OCI-M2 (cell line): Measurements from ENCODE around the gene DGKG.

Experiments
- DNase-seq: peaks from one replicate; lab custom pipeline; 2025; ENCODE audit not compliant: unreplicated experiment; lab: John Stamatoyannopoulos, UW

DGKG gene

DNA sequence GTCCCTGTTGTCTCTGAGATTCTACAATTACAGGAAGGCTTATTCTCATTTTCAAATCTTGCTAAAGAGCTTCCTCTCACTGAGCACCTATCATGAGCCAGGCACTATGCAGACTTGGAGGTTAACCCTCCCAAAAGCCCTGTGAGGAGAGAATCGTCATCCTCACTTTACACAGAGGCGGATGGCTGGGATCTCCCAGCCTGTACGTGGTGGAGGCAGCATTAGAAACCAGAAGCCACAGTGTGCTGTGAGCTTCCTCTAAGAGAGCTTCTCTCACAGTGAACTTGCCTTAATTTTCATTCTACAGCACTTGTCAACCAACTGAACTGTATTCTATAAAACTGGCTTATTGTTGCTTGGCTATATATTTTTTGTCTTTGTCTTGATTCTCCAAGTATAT lies 6.1 kb upstream of the DGKG start:
- no peak for DNase-seq

DNA sequence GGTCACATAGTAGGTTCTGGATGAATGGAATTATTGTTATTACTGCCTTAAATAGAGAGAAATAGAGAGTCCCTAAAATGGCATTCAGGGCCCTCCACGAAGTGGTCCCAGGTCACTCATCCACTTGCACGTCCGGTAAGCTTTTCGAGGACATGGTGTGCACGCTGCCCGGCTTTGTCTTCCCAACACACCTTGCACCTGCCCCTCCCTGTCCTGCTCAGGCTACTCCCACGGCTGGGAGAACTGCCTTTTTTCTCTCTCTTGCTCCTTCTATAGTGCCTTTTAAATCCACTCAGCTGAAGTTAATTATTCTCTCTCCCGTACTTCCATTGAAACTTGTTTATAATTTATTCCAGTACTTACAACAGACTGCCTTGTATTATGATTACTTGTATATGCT lies 5.6 kb upstream of the DGKG start:
- DNase-seq, result no peak

DNA sequence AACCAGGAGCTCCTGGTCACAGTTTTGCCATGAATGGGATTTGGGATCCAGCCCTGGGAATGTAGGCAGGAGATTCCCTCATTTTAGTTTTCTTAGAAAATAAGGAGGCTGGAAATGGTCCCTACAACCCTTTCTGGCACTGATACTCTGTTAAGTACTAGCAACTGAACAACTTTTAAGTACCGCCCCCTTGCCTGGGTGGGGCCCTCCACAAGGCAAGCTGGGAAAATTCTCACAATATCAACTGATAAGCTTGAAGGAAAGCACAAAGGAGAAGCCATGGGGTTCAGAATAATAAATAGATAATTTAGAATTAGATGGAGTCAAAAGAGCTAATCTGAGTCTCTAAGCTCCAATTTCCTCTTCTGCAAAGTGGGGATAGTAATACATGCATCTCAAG lies 4.2 kb upstream of the DGKG start:
- no peak for DNase-seq

DNA sequence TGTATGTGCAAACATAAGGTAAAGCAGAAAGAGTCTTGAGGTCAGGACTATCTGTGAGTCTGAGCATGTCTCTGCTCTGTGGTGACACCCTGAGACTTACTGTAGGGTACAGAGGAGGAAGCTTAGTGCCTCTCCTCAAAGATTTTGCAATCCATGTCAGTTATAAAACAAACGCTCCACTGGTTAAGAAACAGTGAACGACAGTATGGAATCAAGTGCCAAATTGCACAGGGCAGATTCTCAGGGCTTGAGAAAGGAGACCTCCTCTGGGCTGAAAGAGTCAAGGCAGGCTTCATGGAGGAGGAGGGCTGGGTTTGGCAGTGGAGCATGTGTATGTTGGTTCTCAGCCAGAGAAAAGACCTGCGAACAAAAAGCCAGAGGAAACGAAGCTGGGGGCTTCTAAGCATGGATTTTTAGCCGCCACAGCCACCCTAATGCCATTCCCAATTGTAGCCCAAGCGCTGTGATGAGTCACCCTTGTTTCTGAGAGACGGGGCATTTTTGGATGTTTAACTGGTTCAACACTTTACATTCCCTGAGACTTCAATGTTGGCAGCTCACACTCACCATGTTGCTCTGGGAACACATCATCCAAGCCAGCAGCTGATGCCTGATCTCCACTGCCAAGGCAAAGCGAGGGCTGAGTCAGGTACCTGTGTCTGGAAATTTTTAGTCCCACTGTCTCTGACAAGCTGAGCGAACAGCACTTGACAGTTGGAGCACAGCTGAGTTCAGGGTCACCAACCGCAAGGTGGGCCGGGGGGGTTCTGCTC lies 3.4 kb upstream of the DGKG start:
- no peak for DNase-seq

DNA sequence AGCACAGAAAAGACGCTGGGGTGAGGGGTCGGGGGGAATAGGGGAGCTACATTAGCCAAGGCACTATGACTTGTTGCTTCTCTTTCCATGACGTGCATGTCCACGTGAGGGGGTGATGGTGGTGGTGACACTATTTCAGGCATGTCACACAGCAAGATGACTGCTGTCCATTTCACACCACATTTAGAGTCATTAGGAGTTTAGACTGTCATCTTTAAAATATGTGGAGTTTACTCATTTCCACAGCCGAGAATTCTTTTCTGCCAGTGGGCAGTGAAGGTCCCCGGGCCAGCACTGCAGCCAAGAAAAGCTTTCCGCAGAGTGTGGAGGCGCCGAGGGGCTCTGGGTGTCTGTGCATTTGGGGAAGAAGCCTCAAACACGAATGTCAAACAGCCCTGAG lies 954 bp upstream of the DGKG start:
- no peak for DNase-seq

DNA sequence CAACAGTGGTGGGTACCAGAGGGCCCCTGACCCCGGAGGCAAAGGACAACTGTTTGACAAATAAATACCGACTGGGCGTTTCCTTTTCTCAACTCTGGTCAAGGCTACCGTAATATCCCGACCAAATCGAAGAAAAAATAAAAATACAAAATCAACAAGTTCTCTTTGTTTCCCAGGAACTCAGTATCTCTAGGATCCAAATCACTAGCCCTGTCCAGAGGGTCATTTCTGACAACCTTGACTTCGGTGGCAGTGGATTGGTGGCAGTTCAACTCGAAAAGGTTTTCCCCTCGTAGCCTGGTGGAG lies 456 bp upstream of the DGKG start:
- no peak for DNase-seq

DNA sequence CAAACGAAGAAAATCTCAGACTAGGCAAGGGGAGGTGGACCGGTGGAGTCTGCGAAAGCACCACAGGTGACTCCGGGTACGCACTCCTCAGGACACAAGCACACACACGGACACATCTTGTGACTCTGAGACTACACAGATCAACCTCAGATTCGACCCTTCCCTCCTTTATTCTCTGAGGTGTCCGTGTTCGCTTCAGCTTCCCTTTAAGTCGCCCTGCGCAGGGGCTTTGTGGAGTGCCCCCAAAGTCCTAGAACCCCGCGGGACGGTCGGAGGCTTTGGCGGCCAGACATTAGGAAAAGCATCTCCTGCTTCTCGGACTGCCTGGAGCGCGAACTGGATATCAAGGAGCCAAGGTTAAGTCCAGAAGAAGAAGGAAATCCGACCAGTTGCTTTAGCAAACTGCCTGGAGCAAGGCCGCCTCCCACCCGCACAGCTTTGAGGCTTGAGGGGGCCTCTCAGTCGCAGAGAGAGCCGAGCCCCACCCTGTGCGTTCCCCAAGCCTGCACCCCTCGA lies 730 bp downstream of the DGKG start:
- no peak for DNase-seq

DNA sequence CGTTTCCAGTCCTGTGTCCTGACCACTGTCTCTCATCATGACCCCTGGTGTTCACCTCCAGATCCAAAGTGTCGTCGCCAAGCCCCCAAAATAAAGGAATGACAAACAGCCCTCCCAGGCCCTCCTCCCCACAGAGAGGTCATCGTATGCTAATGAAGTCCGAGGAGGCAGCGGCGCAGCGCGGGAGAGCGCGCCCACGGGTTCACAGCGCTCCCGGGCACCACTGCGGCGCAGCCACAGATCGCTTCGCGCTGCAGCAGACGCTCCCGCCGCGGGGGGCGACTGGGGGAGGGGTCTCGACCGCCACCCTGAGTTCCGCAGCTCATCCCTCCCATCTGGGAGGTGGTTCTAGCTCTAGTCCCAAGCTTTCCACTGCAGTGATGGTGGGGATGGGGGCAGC lies 1.3 kb downstream of the DGKG start:
- DNase-seq, result no peak

DNA sequence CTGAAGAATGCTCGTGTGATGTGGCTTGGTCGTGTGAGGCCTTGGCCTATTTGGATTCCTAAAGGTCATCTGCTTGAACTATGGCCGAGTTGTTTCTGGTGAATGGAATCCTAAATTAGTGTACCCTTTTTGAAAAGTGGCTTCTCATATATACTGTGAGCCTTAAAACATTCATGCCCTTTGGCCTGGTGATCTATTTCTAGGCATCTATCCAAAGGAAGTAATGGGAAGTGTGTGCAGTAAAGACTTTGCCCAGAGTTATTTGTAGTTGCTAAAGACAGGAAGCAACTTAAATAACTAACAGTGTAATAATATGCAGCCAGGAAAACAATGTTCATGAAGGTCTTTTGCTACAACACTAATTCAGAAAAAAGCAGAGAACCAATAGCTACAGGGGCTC lies 3.0 kb downstream of the DGKG start:
- DNase-seq, result no peak

DNA sequence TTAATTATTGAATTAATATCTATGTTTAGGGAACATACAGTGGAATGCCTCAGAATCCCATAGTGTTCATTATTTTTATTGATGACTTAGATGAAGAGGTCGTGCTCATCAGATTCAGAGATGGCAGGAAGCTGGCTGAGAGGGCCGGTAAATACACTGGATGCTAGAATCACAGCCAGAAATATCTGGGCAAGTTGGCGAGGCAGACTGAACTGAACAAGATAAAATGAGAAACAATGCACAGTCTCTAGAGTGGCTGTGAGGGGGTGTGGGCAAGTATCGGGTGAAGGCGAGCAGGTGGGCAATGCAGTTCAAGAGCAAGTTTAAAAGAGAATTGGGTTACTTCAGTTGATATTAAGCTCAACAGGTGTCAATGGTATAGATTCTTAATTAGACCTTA lies 5.9 kb downstream of the DGKG start:
- DNase-seq, result no peak

DNA sequence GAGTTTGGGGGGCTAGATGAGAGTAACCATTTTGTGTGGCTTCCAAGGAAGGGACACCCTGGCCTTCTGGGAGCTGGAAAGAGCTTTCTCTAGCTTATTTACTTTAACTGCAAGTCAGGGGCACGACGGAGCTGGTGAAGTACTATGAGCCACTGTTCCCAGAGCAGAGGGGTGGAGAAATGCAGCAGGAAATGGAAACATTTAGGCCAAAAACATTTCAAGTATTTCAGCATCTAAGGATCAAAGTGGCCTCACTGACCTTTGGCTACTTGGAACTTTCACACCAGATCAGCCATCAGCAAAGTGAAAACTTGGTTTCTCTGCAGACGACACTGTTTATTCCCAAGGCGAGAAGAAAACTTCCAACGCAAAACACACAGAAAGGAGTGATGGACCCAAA lies 7.9 kb downstream of the DGKG start:
- no peak for DNase-seq

DNA sequence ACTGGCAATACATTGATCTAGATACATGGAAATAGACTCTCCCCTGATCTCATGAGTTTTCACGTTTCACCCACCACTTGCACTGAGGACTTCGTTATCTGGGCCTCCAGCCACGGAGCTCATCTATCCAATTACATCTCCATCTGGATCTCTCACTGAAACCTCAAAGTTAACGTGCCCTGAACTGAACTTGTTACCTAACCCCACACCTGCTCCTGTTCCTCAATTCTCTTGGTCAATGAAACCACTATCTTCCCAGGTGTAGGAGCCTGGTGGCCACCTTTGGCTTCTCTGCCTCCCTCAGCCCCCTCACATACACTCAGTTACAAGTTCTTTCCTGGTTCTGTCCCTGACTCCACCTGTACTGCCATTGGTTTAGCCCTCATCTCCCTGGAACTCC lies 9.7 kb downstream of the DGKG start:
- DNase-seq, result no peak

DNA sequence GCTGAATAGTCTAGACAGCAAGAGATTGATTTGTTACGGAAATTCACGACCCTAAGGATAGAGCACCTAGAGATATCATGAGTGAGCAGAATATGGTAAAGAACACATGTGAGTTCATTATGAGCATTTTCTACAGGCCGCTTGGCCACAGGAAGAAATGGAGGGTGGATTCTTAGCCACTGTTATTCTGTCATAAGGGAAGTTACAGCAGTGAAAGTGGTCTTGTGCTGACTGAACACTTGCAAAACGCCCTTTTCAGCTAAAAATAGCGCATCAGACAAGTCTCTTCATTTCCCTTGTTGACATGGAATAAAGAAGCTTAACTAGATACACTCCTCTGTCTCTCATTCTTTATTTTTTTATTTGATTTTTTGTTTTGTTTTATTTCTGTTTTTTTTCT lies 19.8 kb downstream of the DGKG start:
- no peak for DNase-seq

DNA sequence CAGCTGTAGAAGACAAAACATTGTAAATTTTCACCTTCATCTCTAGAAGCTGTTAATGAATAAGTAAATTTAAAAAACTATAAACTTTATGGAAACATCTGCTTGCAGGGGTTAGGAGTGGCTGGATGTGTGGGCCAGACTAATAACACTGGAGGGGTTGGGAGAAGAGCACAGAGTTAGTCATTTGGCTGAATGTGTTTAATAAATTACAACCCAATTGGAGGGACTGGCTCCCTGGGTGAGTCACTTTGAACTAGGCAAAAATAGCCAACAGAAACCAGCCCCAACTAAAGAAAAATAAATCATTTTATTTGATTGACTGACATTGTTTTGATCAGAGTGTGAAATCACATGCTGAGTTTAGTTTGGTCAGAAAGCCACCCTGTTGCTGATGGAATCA lies 21.8 kb downstream of the DGKG start:
- DNase-seq, result no peak

DNA sequence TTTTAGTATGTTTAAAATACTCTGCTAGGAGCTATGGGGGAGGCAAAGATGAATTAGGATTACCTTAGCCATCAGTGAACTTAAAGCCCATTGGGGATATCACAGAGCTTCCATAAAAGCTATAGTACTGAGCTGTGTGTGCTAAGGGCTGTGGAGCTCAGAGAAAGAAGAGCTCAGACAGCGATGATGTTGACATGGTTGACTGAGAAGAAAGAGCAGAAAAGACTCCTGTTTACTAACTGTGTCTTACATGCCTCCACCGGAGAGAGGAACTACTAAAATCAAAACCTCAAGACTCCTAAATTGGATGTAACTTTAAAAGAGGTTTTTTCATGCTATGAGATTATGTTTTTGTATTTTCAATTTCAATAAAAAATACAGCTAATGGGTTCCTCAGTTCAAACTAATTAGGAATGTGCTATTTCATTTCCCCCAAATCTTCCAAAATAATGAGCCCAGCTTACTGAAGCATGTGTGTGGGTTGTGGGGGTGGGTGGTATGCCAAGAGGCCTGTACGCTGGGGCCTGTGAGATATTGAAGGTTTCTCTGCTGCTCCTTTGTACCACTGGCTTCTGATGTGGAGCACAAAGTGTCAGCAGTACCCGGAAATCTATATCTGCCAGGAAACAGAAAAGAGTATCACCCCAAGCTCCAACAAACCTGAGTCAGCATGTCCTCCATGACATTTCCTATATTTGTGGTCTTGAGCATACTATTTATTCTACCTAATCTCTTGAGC lies 22.7 kb downstream of the DGKG start:
- DNase-seq, result no peak

DNA sequence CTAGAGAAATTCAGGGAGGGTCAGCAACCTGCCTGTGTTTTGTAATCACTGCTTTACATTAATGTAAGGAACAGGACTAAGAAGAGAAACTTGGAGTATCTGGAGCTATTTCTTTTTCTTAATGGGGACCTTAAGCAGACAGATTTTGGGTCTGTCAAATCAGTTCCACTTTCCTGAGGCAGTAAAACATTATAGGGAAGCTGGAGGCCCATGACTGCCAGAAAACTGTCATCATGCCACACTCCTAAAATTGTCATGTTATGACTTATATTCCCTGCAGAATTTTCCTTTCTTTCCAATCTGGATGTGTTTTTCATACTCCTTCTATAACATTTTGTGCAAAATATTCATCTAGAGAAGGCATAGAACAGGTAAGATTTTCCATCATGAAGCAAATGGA lies 28.8 kb downstream of the DGKG start:
- no peak for DNase-seq

DNA sequence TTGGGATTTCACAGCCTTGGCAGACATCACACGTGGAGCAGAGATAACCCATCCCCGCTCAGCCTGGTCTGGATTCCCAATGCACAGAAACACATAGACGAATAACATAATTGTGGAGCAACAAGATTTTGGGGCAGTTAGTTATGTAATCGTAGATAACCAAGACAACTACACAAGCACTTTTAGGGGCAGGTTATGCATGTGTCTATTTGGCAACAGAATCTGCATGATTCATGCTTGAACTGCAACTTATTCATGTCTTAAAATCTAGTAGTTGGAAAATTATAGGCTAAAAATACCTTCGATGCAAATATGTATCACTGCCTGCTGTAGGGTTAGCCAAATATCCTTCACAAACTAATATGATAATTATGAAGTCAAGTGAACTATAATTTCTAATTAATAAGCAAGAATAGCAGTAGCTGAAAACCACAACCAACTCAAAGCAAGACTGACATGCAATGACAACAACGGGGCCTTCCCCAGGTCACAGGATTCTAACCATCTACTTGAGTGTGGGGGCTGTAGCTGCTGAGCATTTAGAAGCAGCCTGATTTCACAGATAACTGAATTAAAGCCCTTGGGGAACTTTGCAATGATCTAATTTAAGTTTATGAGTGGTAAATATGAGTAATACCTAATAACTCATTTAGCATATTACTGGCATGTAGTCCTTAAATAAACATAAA lies 31.1 kb downstream of the DGKG start:
- no peak for DNase-seq

DNA sequence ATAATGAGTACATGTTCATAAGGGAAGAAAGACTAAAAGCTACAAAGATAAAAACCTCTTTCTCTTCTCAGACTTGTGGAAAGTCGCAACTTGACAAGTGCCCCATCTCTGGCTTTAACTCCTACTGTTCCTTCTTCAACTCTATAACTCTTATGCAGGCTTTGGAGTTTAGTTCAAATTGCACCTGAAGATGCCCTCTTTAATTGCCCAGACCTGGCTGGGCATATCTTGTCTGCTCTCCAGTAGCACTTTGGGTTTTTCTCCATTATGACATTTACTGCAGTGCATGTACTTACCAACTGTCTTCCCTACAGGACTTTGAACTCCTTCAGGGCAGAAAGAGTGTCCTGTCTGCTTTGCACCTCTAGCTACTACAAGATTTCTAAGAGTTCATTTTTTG lies 32.4 kb downstream of the DGKG start:
- no peak for DNase-seq

DNA sequence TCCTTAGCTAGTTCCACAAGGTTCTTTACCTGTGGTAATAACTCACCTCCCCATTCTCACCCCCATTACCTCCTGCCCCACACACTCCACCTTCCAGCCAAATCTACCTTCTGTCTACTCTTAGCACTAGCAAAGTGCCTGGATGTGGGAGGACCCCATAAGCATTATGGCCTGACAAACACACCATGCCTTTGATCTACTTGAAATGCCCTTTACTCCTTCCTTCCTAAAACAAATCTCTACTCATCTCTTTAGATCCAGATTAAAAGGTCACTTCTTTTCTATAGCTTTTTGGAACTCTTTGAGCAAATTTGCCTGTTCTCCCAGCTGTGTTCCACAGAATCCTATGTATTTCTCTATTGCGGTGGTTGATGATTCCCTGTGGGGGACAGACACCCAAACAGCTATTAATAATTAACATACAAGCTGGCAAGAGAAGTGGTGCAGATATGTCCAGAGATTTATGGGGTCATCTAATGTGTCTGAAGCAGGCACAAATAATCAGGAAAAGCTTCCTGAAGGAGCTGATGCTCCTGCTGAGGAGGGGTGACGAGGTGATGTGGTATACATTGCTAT lies 34.0 kb downstream of the DGKG start:
- DNase-seq, result no peak

DNA sequence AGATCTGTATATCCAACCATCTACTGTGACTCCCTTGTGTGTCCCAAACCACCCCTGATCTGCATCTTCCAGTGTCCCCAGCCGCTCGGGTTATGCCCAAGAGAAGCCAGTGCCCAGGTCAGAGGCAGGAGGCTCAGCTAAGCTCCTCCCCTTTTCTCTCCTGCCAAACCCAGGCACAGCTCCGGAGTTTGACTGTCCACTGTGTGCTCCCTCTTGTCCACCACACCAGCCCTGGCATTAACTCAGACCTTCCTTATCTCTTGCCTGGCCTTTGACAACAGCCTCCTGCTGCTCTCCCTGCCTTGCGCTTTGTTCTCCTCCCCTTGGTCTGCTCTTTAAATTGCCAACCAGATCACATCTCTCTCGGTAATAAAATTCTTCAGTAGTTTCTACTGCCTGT lies 39.3 kb downstream of the DGKG start:
- DNase-seq, result no peak

DNA sequence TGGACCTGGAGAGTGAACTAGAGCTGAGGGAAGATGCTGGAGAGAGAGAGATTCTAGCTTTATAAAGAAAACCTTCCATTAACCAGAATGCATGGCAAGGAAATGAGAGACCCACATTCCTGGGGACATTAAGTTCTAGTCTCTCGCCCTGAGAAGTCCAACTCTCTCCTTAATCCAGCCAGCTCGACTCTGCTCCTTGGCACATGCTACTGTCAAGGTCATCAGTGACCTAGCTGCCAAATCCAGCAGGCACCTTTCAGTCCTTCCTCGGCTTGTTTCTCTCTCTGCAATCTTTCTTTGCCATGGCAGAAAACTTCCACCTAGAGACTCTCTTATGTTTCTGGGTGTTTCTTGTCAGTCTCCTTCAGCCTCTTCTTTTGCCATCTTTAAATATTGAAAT lies 40.3 kb downstream of the DGKG start:
- no peak for DNase-seq
